Neuronal stem cell (in vitro differentiated cells): Measurements from ENCODE around the gene RPL10A.

ENCODE experiments used
- DNase-seq: peaks from one replicate; pipeline ENCODE4 v3.0.0-alpha.2; 2013; ENCODE audit warnings: low spot score
- H2AFZ ChIP-seq: one replicate; pipeline ENCODE4 v1.6.1; 2013; ENCODE audit warnings: mild to moderate bottlenecking, low read length, inconsistent platforms
- H2AK5ac ChIP-seq: 2 replicates; pipeline ENCODE4 v1.6.1; 2013; ENCODE audit warnings: low read depth, mild to moderate bottlenecking, inconsistent platforms, low read length, moderate library complexity, mixed read lengths
- H2BK120ac ChIP-seq: 2 replicates; pipeline ENCODE4 v1.6.1; 2013; ENCODE audit warnings: low read depth, mild to moderate bottlenecking, inconsistent platforms, low read length, moderate library complexity, mixed read lengths
- H2BK12ac ChIP-seq: one replicate; pipeline ENCODE4 v1.6.1; 2013; ENCODE audit warnings: low read length, inconsistent platforms
- H2BK15ac ChIP-seq: 2 replicates; pipeline ENCODE4 v1.6.1; 2013; ENCODE audit warnings: mild to moderate bottlenecking, low read length, inconsistent platforms, mixed read lengths
- H2BK5ac ChIP-seq: one replicate; pipeline ENCODE4 v1.6.1; 2013; ENCODE audit warnings: inconsistent platforms, mild to moderate bottlenecking, low read length, moderate library complexity
- H3K14ac ChIP-seq: one replicate; pipeline ENCODE4 v1.6.1; 2013; ENCODE audit warnings: low read length, inconsistent platforms
- H3K18ac ChIP-seq: 2 replicates; pipeline ENCODE4 v1.6.1; 2013; ENCODE audit warnings: low read length, inconsistent platforms
- H3K23ac ChIP-seq: 2 replicates; pipeline ENCODE4 v1.6.1; 2013; ENCODE audit warnings: low read depth, mild to moderate bottlenecking, mixed read lengths, low read length, inconsistent platforms; ENCODE audit not compliant: poor library complexity
- H3K27ac ChIP-seq: replicated peaks from 3 replicates; pipeline ENCODE4 v1.5.1; 2013; ENCODE audit warnings: low read length, inconsistent platforms
- H3K27me3 ChIP-seq, 3 experiments: 2 replicates each; pipeline ENCODE4 v1.6.1; 2013; ENCODE audit warnings: low read length in 3 of 3, mild to moderate bottlenecking in 2 of 3, inconsistent platforms in 1 of 3, low read depth in 1 of 3, mixed read lengths in 1 of 3, moderate library complexity in 1 of 3; ENCODE audit not compliant: control insufficient read depth in 3 of 3, insufficient read depth in 3 of 3
- H3K36me3 ChIP-seq, 2 donors: replicated peaks in 1 of 2; 2 replicates each; pipeline ENCODE4 v1.6.1; 2013; ENCODE audit warnings: low read length in 2 of 2; ENCODE audit not compliant: control insufficient read depth in 2 of 2, insufficient read depth in 2 of 2
- H3K4ac ChIP-seq: 2 replicates; pipeline ENCODE4 v1.6.1; 2013; ENCODE audit warnings: inconsistent platforms, mild to moderate bottlenecking, low read length, moderate library complexity
- H3K4me1 ChIP-seq, 2 donors: 1 replicate in 1 of 2; 2 replicates in 1 of 2; pipeline ENCODE4 v1.6.1; 2013; ENCODE audit warnings: low read length in 2 of 2, low read depth in 1 of 2; ENCODE audit not compliant: control insufficient read depth in 2 of 2, insufficient read depth in 1 of 2
- H3K4me2 ChIP-seq: one replicate; pipeline ENCODE4 v1.6.1; 2013; ENCODE audit warnings: mild to moderate bottlenecking, low read length, inconsistent platforms; ENCODE audit not compliant: insufficient read depth, poor library complexity, severe bottlenecking
- H3K4me3 ChIP-seq, 2 donors: 2 replicates each; pipeline ENCODE4 v1.5.1; 2013; ENCODE audit warnings: low read length in 2 of 2, mild to moderate bottlenecking in 2 of 2, inconsistent platforms in 1 of 2, moderate library complexity in 1 of 2
- H3K79me1 ChIP-seq: one replicate; pipeline ENCODE4 v1.6.1; 2013; ENCODE audit warnings: low read depth, mild to moderate bottlenecking, inconsistent platforms, low read length, moderate library complexity
- H3K9ac ChIP-seq: one replicate; pipeline ENCODE4 v1.6.1; 2013; ENCODE audit warnings: mild to moderate bottlenecking, low read depth, low read length, inconsistent platforms; ENCODE audit not compliant: poor library complexity
- H3K9me3 ChIP-seq, 2 donors: replicated peaks in 1 of 2; 2 replicates each; pipeline versions ENCODE3 to v1.6.1; 2013; ENCODE audit warnings: low read length in 2 of 2, mild to moderate bottlenecking in 2 of 2, inconsistent platforms in 1 of 2, low read depth in 1 of 2, mixed read lengths in 1 of 2, moderate library complexity in 1 of 2; ENCODE audit not compliant: control insufficient read depth in 2 of 2, insufficient read depth in 1 of 2
- H4K8ac ChIP-seq: one replicate; pipeline ENCODE4 v1.6.1; 2013; ENCODE audit warnings: low read depth, mild to moderate bottlenecking, inconsistent platforms, low read length, moderate library complexity
- H4K91ac ChIP-seq: one replicate; pipeline ENCODE4 v1.6.1; 2013; ENCODE audit warnings: low read length, low read depth, mild to moderate bottlenecking, inconsistent platforms; ENCODE audit not compliant: poor library complexity
- WGBS, 2 donors: extraction: QIAGEN DNeasy Blood & Tissue Kit; methylation state at CpG; one replicate each; pipeline ENCODE4 v1.1.7; 2013; ENCODE audit warnings: missing lambda C conversion rate in 2 of 2, mixed read lengths in 1 of 2; ENCODE audit not compliant: insufficient read length in 2 of 2, insufficient replicate concordance in 1 of 2; ENCODE audit errors: extremely low coverage in 2 of 2; 5-methylcytosine and 5-hydroxymethylcytosine counted together

Gene RPL10A

GRCh38 chr6:35478259-35478658 is 10.1 kb downstream of the RPL10A start:
- Histone ChIP-seq H2BK12ac (no peak overlapping the region), H3K4ac (no peak overlapping the region), H3K14ac (no peak overlapping the region), H2BK120ac (peak overlapping the region; percentile 5), H3K9ac (peak overlapping the region; percentile 30), H2BK15ac (no peak overlapping the region), H2BK5ac (peak overlapping the region; percentile 3), H4K8ac (no peak overlapping the region), H3K27me3 (no peaks in the 10 kb centered on the region), H4K91ac (no peak overlapping the region), H3K36me3 (peaks cover 29 to 87% of the 10 kb centered on the region in 2 donors), H3K79me1 (peaks cover under 1% of the 10 kb centered on the region), H3K18ac (peak overlapping the region; percentile 54), H3K4me1 (peaks cover 8 to 9% of the 10 kb centered on the region in 2 donors), H3K9me3 (peaks cover 0 to 3% of the 10 kb centered on the region in 2 donors), H3K4me2 (no peak overlapping the region), H2AFZ (no peak overlapping the region), H3K27ac (no peak overlapping the region), H3K4me3 (no peak overlapping the region), H2AK5ac (no peak overlapping the region), H3K23ac (peak overlapping the region; percentile 22)
- WGBS, 2 donors = no CpG with 5 or more reads among the region's 7 CpGs
- no peak for DNase-seq

GRCh38 chr6:35480176-35480575 is 12.0 kb downstream of the RPL10A start:
- H2AK5ac ChIP-seq = no peak overlapping the region
- H3K27me3 ChIP-seq = no peaks in the 10 kb centered on the region
- peaks cover 23 to 88% of the 10 kb centered on the region in 2 donors for H3K36me3 ChIP-seq
- H3K4me2 ChIP-seq = no peak overlapping the region
- H2BK15ac ChIP-seq = no peak overlapping the region
- H2BK12ac ChIP-seq = no peak overlapping the region
- H3K4ac ChIP-seq = no peak overlapping the region
- H3K27ac ChIP-seq = no peak overlapping the region
- DNase-seq = no peak
- peaks cover 9 to 15% of the 10 kb centered on the region in 2 donors for H3K4me1 ChIP-seq
- peaks cover 6% of the 10 kb centered on the region for H3K79me1 ChIP-seq
- no peak overlapping the region for H3K18ac ChIP-seq
- no peak overlapping the region for H2BK5ac ChIP-seq
- no peak overlapping the region for H4K8ac ChIP-seq
- no peak overlapping the region for H3K4me3 ChIP-seq
- no peak overlapping the region for H4K91ac ChIP-seq
- H3K14ac ChIP-seq = no peak overlapping the region
- H3K23ac ChIP-seq = no peak overlapping the region
- WGBS, 2 donors = no CpG with 5 or more reads among the region's 12 CpGs
- H3K9me3 ChIP-seq = peaks cover 0 to 3% of the 10 kb centered on the region in 2 donors
- no peak overlapping the region for H3K9ac ChIP-seq
- H2BK120ac ChIP-seq = no peak overlapping the region
- H2AFZ ChIP-seq = no peak overlapping the region

- Histone ChIP-seq H4K8ac (no peak overlapping the region), H3K14ac (no peak overlapping the region), H3K9ac (no peak overlapping the region), H3K4ac (no peak overlapping the region), H3K36me3 (peaks cover 16 to 84% of the 10 kb centered on the region in 2 donors), H4K91ac (no peak overlapping the region), H2BK5ac (no peak overlapping the region), H3K27ac (no peak overlapping the region), H3K23ac (no peak overlapping the region), H2AFZ (no peak overlapping the region), H3K27me3 (no peaks in the 10 kb centered on the region), H3K4me3 (no peak overlapping the region), H3K9me3 (peaks cover 0 to 3% of the 10 kb centered on the region in 2 donors), H3K4me2 (no peak overlapping the region), H3K79me1 (peaks cover 6% of the 10 kb centered on the region), H2BK120ac (no peak overlapping the region), H2BK12ac (no peak overlapping the region), H3K4me1 (peaks cover 9 to 23% of the 10 kb centered on the region in 2 donors), H3K18ac (no peak overlapping the region), H2BK15ac (no peak overlapping the region), H2AK5ac (no peak overlapping the region)
- no CpG with 5 or more reads among the region's 8 CpGs for WGBS, 2 donors
- no peak for DNase-seq
Observed at GRCh38 chr6:35481226-35481625, 13.0 kb downstream of the RPL10A start.

GRCh38 chr6:35483062-35483461 is 14.9 kb downstream of the RPL10A start:
- H2AK5ac ChIP-seq = no peak overlapping the region
- no peak overlapping the region for H2BK15ac ChIP-seq
- no peak overlapping the region for H2BK12ac ChIP-seq
- H3K18ac ChIP-seq = no peak overlapping the region
- H3K4me2 ChIP-seq = no peak overlapping the region
- H3K14ac ChIP-seq = no peak overlapping the region
- no peak overlapping the region for H3K4ac ChIP-seq
- DNase-seq = no peak
- no peaks in the 10 kb centered on the region for H3K27me3 ChIP-seq
- H4K8ac ChIP-seq = no peak overlapping the region
- H3K9me3 ChIP-seq = peaks cover 0 to 3% of the 10 kb centered on the region in 2 donors
- peaks cover 16 to 80% of the 10 kb centered on the region in 2 donors for H3K36me3 ChIP-seq
- H3K23ac ChIP-seq = no peak overlapping the region
- H3K4me1 ChIP-seq = peaks cover 0 to 27% of the 10 kb centered on the region in 2 donors
- WGBS, 2 donors = no CpG with 5 or more reads among the region's 4 CpGs
- H2AFZ ChIP-seq = no peak overlapping the region
- H3K79me1 ChIP-seq = peaks cover 6% of the 10 kb centered on the region
- H3K27ac ChIP-seq = no peak overlapping the region
- H3K4me3 ChIP-seq = peak overlapping the region in 1 of 2 donors; percentile 23
- no peak overlapping the region for H3K9ac ChIP-seq
- H4K91ac ChIP-seq = no peak overlapping the region
- H2BK5ac ChIP-seq = no peak overlapping the region
- no peak overlapping the region for H2BK120ac ChIP-seq
